HG03025 (cell line): ENCODE measurements around the gene RBP5.

Experiments
- ATAC-seq: cut with Tn5 transposase; IDR thresholded peaks from one replicate; pipeline ENCODE4 v1.9.1; 2021; ENCODE audit warnings: mild to moderate bottlenecking, moderate library complexity; ENCODE audit not compliant: unreplicated experiment, low FRiP score

RBP5 gene

GRCh38 chr12:7103837-7104584 is 24.7 kb downstream of the RBP5 start:
- no peak for ATAC-seq

- ATAC-seq = no peak
Measured at GRCh38 chr12:7102582-7102981, 26.1 kb downstream of the RBP5 start.

- no peak for ATAC-seq
Measured at GRCh38 chr12:7101694-7102131, 27.0 kb downstream of the RBP5 start.

- no peak for ATAC-seq
Measured at GRCh38 chr12:7101047-7101693, 27.5 kb downstream of the RBP5 start.

- no peak for ATAC-seq
Measured at GRCh38 chr12:7100239-7100638, 28.4 kb downstream of the RBP5 start.

GRCh38 chr12:7099290-7099996 is 29.2 kb downstream of the RBP5 start:
- no peak for ATAC-seq

- ATAC-seq = no peak
Measured at GRCh38 chr12:7096979-7097378, 31.7 kb downstream of the RBP5 start.

GRCh38 chr12:7096006-7096932 is 32.4 kb downstream of the RBP5 start:
- no peak for ATAC-seq

GRCh38 chr12:7093892-7094291 is 34.8 kb downstream of the RBP5 start:
- ATAC-seq = no peak

- no peak for ATAC-seq
Measured at GRCh38 chr12:7093486-7093885, 35.2 kb downstream of the RBP5 start.

GRCh38 chr12:7092986-7093460 is 35.7 kb downstream of the RBP5 start:
- no peak for ATAC-seq

GRCh38 chr12:7092229-7092985 is 36.3 kb downstream of the RBP5 start, which contains the start of gene C1R:
Gene C1R (minus strand): TSS chr12:7092445. CDS start chr12:7092388, 57 bp downstream.
- no peak for ATAC-seq

- ATAC-seq = no peak
Measured at GRCh38 chr12:7091660-7092228, 36.9 kb downstream of the RBP5 start.

GRCh38 chr12:7091171-7091570 is 37.5 kb downstream of the RBP5 start:
- no peak for ATAC-seq

- no peak for ATAC-seq
Measured at GRCh38 chr12:7090222-7090998, 38.3 kb downstream of the RBP5 start.

GRCh38 chr12:7089196-7089871 is 39.4 kb downstream of the RBP5 start:
- ATAC-seq = no peak

- ATAC-seq = no peak
Measured at GRCh38 chr12:7083125-7083524, 45.6 kb downstream of the RBP5 start.

- no peak for ATAC-seq
Measured at GRCh38 chr12:7081037-7081436, 47.7 kb downstream of the RBP5 start.
